GM21619 (cell line): ENCODE measurements around the gene CFL1.
"Not testable (repeated sequence)": the region's sequence is repeated elsewhere in the genome, so short reads cannot be mapped to it uniquely, and the experiment has no call there.

Experiments used
- ATAC-seq: cut with Tn5 transposase; IDR thresholded peaks from one replicate; pipeline ENCODE4 v1.9.1; 2021; ENCODE audit not compliant: unreplicated experiment

CFL1 gene

GRCh38 chr11:65859812-65860277, 1.9 kb upstream of the CFL1 start:
- no peak for ATAC-seq

- peak; percentile 49 for ATAC-seq
Measured at GRCh38 chr11:65859095-65859811, 1.3 kb upstream of the CFL1 start.

- no peak for ATAC-seq
Measured at GRCh38 chr11:65858681-65859087, 704 bp upstream of the CFL1 start.

GRCh38 chr11:65857500-65857852, 504 bp downstream of the CFL1 start:
- ATAC-seq = no peak

- ATAC-seq = peak; percentile 27
Measured at GRCh38 chr11:65856689-65857499, 1.1 kb downstream of the CFL1 start.

- no peak for ATAC-seq
Measured at GRCh38 chr11:65855927-65856363, 2.0 kb downstream of the CFL1 start.

- no peak for ATAC-seq
Measured at GRCh38 chr11:65854852-65855837, 2.8 kb downstream of the CFL1 start.

GRCh38 chr11:65854161-65854592, 3.8 kb downstream of the CFL1 start:
- ATAC-seq = no peak

- no peak for ATAC-seq
Measured at GRCh38 chr11:65853246-65853979, 4.6 kb downstream of the CFL1 start.

- no peak for ATAC-seq
Measured at GRCh38 chr11:65852508-65853245, 5.3 kb downstream of the CFL1 start.

GRCh38 chr11:65851811-65852507, 6.0 kb downstream of the CFL1 start:
- ATAC-seq = no peak

- no peak for ATAC-seq
Measured at GRCh38 chr11:65851083-65851579, 6.8 kb downstream of the CFL1 start.

- ATAC-seq = no peak
Measured at GRCh38 chr11:65850217-65851082, 7.5 kb downstream of the CFL1 start.

GRCh38 chr11:65849771-65850216, 8.2 kb downstream of the CFL1 start:
- no peak for ATAC-seq

GRCh38 chr11:65849366-65849765, 8.6 kb downstream of the CFL1 start:
- ATAC-seq = no peak

- ATAC-seq = not testable (repeated sequence)
Measured at GRCh38 chr11:65848693-65849092, 9.3 kb downstream of the CFL1 start.

GRCh38 chr11:65847746-65848145, 10.2 kb downstream of the CFL1 start:
- ATAC-seq = no peak
